ENCODE results near the gene DAPP1.

The DAPP1 gene

GRCh38 chr4:99857307-99857706 is 40.7 kb downstream of the DAPP1 start:
- DNase-seq = no peak

- no peak for DNase-seq
Observed at GRCh38 chr4:99859618-99860017, 43.0 kb downstream of the DAPP1 start.

GRCh38 chr4:99860521-99860920 is 43.9 kb downstream of the DAPP1 start:
- no peak for DNase-seq

- no peak for DNase-seq
Observed at GRCh38 chr4:99861120-99861905, 44.7 kb downstream of the DAPP1 start.

GRCh38 chr4:99863804-99864203 is 47.2 kb downstream of the DAPP1 start:
- DNase-seq = no peak

- DNase-seq = no peak
Observed at GRCh38 chr4:99868126-99868596, 51.5 kb downstream of the DAPP1 start.

GRCh38 chr4:99872570-99872969 is 55.9 kb downstream of the DAPP1 start:
- no peak for DNase-seq

- DNase-seq = no peak
Observed at GRCh38 chr4:99875071-99875470, 58.4 kb downstream of the DAPP1 start.

GRCh38 chr4:99876946-99877345 is 60.3 kb downstream of the DAPP1 start:
- DNase-seq = no peak

- no peak for DNase-seq
Observed at GRCh38 chr4:99878604-99879003, 62.0 kb downstream of the DAPP1 start.

GRCh38 chr4:99879458-99879857 is 62.8 kb downstream of the DAPP1 start:
- DNase-seq = no peak

- peak; percentile 2 for DNase-seq
Observed at GRCh38 chr4:99885063-99885664, 68.5 kb downstream of the DAPP1 start.

- no peak for DNase-seq
Observed at GRCh38 chr4:99885687-99886086, 69.1 kb downstream of the DAPP1 start.

- DNase-seq = no peak
Observed at GRCh38 chr4:99886146-99886545, 69.5 kb downstream of the DAPP1 start.

GRCh38 chr4:99887837-99888236 is 71.2 kb downstream of the DAPP1 start:
- no peak for DNase-seq

GRCh38 chr4:99891351-99891750 is 74.7 kb downstream of the DAPP1 start:
- no peak for DNase-seq

- DNase-seq = no peak
Observed at GRCh38 chr4:99893029-99893428, 76.4 kb downstream of the DAPP1 start.

GRCh38 chr4:99893839-99894160 is 77.2 kb downstream of the DAPP1 start:
- no peak for DNase-seq

GRCh38 chr4:99894161-99894997 is 77.8 kb downstream of the DAPP1 start, which contains the start of gene LAMTOR3:
Gene LAMTOR3, minus strand, starts transcription at chr4:99894427. Its CDS starts 464 bp downstream, at chr4:99893963.
- DNase-seq = peak; percentile 76

- DNase-seq = no peak
Observed at GRCh38 chr4:99894998-99895397, 78.4 kb downstream of the DAPP1 start.

- DNase-seq = no peak
Observed at GRCh38 chr4:99915449-99915848, 98.8 kb downstream of the DAPP1 start.

GRCh38 chr4:99917575-99917974 is 100.9 kb downstream of the DAPP1 start:
- DNase-seq = no peak

- no peak for DNase-seq
Observed at GRCh38 chr4:99918656-99919055, 102.0 kb downstream of the DAPP1 start.
